B cell (primary cell): ENCODE measurements around the gene STRBP.

Experiments used
- CTCF ChIP-seq: fragments of 200-600 bp; IDR thresholded peaks from one replicate; pipeline ENCODE4 v1.8.0; 2022; ENCODE audit warnings: antibody characterized with exemption, mild to moderate bottlenecking
- EZH2 ChIP-seq: IDR thresholded peaks from 2 replicates; pipeline ENCODE4 v1.6.1; 2012; ENCODE audit warnings: borderline replicate concordance, low read depth, mild to moderate bottlenecking, moderate library complexity, low read length; ENCODE audit not compliant: insufficient read depth, poor library complexity, severe bottlenecking

DNA sequence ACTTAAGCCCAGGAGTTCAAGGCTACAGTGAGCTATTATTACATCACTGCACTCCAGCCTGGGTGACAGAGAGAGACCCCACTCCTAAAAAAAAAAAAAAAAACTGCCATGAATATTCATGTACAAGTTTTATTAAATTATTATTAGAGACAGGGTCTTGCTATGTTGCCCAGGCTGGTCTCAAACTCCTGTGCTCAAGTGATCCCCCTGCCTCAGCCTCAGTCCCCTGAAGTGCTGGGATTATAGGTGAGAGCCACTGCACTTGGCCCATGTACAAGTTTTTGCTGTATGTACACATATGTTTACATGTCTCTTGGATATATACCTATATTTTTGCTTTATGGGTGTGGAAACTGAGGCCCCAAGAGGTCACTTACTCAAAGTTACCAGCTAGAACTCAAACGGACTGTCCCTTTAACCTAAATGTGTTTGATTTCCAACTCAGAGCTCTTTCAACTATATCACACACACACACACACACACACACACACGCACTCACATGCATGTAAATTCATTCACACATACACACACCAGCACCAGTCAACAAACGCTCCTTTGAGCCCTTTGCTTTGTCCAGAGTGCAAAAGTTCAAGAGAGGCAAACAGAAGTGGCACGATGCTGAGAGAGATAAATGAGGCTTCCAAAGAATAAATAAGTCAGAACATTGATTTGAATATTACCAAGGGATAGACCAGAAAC lies 42.3 kb upstream of the STRBP start:
- TF ChIP-seq CTCF (no peak), EZH2 (no peak)
